ENCODE data around the gene IAH1. TPM values are rescaled to one million over a fixed set of nuclear protein-coding genes. Genes with fewer than 3 reads are reported as not detected.

The IAH1 gene
- total RNA-seq, 1 donor from 2014 or later: 59.7 TPM

DNA sequence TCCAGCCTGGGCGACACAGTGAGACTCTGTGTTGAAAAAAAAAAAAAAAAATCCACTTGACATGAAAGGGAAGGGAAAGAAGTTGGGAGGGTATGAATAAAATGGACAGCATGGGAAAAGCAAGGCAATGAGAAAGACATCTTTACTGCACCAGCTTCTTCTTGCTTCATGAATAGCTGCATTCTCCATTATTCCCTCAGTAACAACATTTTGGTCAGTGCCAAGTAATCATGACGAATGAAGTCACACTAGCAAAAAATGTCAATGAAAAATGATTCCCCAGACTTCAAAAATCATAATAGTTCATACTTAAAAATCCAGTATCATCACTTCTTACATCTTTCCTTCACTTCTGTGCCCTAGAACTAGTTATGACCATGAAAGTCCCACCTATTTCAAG is 50.9 kb downstream of the IAH1 start:
- DNase-seq (ENCODE audit: low spot score): no peak

DNA sequence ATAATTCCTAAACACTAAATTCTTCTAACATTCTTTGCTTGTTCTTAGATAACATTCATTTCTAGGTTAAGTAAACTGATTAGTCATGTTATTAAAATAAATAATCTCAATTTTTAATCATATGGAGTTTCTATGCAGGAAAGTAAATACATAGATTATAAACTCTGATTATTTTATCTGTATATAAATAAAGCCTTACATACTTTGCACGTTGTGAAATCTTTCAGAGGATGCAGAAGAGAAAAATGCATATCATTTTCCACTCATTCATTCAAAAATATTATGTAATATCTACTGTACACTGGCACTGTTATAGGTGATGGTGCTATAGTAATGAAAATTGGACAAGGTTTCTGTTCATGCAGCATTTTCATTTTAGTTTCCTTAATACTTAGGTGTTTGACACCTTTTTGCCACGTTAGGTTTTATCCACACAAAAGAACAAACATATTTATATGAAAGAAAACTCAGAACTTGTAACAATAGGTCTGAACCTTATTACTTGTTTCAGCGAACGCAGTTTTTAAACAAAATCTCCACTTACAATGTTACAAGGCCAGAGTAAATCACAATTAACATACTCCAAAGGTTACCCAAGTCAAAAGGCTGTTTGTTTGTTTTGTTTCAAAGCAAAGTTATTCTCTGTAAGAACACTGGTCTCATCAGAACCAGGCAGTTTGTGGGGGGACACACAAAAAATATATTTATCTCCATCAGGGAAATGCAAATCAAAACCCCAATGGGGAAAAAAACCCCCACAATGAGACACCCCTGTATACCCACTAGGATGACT is 53.8 kb downstream of the IAH1 start:
- no peak for DNase-seq (ENCODE audit: low spot score)

DNA sequence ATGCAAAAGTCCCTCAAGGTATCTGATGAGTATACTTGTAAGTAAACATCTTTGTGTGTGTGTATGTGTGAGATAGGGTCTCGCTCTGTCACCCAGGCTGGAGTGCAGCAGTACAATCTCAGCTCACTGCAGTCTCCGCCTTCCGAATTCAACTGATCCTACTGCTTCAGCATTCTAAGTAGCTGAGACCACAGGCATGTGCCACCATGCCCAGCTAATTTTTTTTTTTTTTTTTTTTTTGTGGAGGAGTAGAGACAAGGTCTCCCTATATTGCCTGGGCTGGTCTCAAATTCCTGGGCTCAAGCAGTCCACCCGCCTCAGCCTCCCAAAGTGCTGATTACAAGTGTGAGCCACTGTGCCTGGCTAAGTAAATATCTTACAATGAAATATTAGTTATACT is 58.1 kb downstream of the IAH1 start:
- DNase-seq (ENCODE audit: low spot score): no peak

DNA sequence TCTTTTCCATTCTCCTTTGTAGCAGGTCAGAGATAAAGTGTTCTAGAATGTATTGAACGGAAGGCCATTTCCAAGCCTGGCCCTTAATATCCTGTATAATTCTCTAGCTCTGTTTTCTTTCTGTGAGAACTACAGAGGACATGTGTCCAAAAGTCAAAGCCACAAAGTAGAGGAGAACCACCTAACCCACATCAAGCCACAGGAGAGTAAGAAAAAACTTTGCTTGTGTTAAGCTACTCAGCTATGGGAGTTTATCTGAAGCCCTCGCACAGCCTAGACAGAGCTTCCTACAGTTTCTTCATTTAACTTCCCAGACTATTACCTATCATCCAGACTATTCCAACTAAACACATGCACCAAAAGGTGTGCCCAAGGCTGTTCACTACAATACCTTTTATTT is 59.3 kb downstream of the IAH1 start:
- no peak for DNase-seq (ENCODE audit: low spot score)

DNA sequence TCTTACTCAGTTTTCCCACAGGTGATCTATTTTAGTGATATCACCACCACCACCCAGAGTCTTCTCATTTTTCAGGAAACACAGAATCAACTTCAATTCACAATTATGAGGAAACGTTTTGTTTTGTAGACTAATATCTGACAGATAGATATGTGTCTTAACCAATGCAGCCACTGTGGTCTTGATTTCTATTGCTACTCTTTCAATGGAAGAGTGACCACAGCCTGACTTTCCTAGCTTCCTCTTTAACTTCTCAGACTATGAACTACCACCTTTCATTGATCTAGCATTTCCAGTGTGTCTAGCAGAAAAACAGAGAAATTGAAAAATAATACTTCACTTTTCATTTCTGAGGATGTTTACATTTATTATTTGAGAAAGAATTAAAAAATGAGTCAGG is 60.8 kb downstream of the IAH1 start:
- no peak for DNase-seq (ENCODE audit: low spot score)

DNA sequence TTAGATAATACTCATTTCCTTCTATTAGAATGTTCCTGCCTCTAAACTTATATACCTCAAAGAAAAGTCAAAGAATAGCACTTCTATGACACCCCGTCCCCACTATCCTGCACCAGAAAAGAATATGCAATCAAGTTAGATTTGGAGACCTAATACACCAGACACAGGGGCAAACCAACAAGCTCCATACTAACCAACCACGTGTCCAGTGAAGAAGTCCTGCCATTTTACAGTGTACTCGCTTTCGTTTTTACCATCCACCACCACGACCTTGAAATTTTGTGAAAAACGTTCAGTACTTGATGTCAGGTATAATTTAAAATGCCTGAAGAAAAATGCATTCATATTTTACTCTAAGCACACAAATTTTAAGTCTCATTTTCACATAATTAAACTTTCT is 62.2 kb downstream of the IAH1 start:
- DNase-seq (ENCODE audit: low spot score): no peak

DNA sequence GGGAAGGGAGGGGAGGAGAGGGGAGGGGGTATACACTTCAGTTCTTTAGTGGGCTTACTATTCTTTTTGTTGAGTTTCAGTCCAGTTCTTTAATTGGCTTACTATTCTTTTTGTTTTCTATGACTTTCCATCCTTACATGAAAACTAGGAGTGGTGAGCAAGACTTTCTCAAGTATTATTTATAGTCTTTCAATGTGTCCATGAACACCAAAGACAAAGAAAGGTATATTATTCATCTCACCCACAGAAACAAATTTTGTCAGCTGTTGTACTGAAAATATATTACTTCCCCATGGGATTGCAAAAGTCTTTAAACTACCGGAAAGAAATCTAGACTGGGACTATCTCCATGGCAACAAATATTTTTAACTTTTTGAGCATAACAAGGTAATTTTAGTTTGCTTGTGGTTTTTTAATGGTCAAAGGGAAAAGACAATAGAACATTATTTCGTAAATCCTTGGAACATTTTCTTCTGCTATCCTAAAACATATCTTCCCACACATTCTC is 63.7 kb downstream of the IAH1 start:
- DNase-seq (ENCODE audit: low spot score): no peak

Other genes with a start within 250 kb of the IAH1 start
- 339 TPM for gene ITGB1BP1, start 51.0 kb upstream of the IAH1 start, total RNA-seq
- gene CPSF3, start 50.9 kb upstream of the IAH1 start, total RNA-seq: 26.3 TPM
- gene ADAM17, start 81.3 kb downstream of the IAH1 start, total RNA-seq: 51.7 TPM
- 183 TPM for gene YWHAQ, start 156.4 kb downstream of the IAH1 start, total RNA-seq